ENCODE results near the gene COL5A1. TPM values are rescaled to one million over a fixed set of nuclear protein-coding genes. Genes with fewer than 3 reads are reported as not detected.

Gene COL5A1
- total RNA-seq, 4 donors from 2014 or later, result 7.1 to 69.3 (median 16.1) TPM

DNA sequence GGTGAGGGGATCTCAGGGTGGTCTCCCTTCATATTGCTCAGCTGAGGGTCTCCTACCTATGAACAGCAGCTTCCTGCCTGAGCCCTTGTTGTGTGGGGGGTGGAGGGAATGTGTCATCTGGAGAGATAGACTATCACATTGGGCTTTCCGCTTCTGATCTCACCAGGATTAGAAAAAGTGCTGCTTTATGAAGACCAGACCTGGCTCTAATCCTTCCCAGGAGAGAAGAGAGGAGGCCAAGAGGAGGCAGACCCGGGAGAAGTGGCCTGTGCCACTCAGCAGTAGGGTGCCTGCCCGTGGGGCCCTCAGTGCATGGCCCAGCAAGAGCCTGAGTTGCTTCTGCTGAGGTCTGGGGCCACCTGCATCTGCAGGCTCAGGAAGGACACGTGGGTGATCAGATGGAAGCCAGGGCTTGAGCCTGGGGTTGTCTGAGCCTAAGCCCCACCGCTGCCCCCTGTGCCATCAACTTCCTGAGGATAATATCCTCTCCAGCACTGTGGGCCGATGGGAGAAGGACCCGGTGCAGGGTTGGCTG lies 22.1 kb upstream of the COL5A1 start:
- no peak overlapping the region for H3K4me3 ChIP-seq
- WGBS, 2 donors (ENCODE audit: low coverage in 1 of 2), result 65 to 78% methylated on average over 2 to 7 of the region's 7 CpGs
- DNase-seq, result no peak
- H3K9me3 ChIP-seq, result no peaks in the 10 kb centered on the region
- H3K27me3 ChIP-seq, result no peaks in the 10 kb centered on the region
- H3K4me1 ChIP-seq, result peaks cover 0 to 8% (median 4%) of the 10 kb centered on the region in 4 donors
- no peaks in the 10 kb centered on the region for H3K36me3 ChIP-seq
- no peak overlapping the region for H3K27ac ChIP-seq
- intact Hi-C loops (cut with DNase I; ENCODE audit: low total_unique reads) (no loop called here), in situ Hi-C loops (cut with MboI; ENCODE audit: low pct_ligation_motif_present in 1 of 4, low pct_unique_long_range_greater_than_20kb in 1 of 4, low sequenced_read_pairs in 3 of 4) (no loop called here)
- TF ChIP-seq POLR2AphosphoS5 (IDR thresholded peaks at IDR 0.05) (no peak), EP300 (IDR thresholded peaks at IDR 0.05; ENCODE audit: low read depth) (no peak), POLR2A (IDR thresholded peaks at IDR 0.05) (no peak), CTCF (IDR thresholded peaks at IDR 0.05) (no peak)

DNA sequence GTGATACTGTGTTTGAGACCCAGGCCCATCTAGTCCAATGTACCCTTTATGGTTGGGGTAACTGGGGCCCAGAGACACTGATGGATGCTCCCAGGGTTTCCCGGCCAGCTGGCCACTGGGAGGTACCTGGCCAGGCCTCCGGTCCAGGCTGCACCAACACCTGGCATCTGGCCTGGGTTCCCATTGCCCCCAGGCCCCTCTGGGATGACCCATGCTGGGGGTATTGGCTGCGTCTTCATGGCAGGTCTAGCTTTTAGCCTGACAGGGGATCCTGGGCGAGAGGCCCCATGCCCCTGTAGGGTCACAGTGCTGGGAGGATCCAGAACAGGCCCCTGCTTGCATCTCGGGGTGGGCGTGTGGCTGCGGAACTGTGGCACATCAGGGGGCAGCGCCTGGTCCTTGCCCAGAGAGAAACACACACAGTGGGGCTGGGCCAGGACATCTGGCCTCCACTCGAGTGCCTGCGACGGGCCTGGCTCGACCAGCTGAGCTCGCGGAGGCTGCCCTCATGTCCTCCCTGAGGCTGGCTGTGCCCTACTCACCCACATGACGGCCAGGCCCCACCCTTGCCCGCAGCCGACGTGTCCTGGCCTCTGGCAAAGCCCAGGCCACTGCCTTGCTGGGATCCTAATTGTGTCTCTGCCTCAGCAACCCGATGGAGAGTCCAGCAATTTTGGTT lies 21.5 kb upstream of the COL5A1 start:
- H3K27me3 ChIP-seq, result no peaks in the 10 kb centered on the region
- TF ChIP-seq POLR2A (IDR thresholded peaks at IDR 0.05), result no peak
- no peak for TF ChIP-seq POLR2AphosphoS5 (IDR thresholded peaks at IDR 0.05)
- no peak for TF ChIP-seq EP300 (IDR thresholded peaks at IDR 0.05; ENCODE audit: low read depth)
- no peak for TF ChIP-seq CTCF (IDR thresholded peaks at IDR 0.05)
- no peak for DNase-seq
- peaks cover 0 to 8% (median 4%) of the 10 kb centered on the region in 4 donors for H3K4me1 ChIP-seq
- no peaks in the 10 kb centered on the region for H3K9me3 ChIP-seq
- H3K27ac ChIP-seq, result no peak overlapping the region
- H3K36me3 ChIP-seq, result no peaks in the 10 kb centered on the region
- intact Hi-C loops (cut with DNase I; ENCODE audit: low total_unique reads), result no loop called here
- WGBS, 2 donors (ENCODE audit: low coverage in 1 of 2), result 81% methylated on average over 19 of the region's 19 CpGs; no CpG with 5 or more reads in 1 of the 2 donors
- H3K4me3 ChIP-seq, result no peak overlapping the region
- in situ Hi-C loops (cut with MboI; ENCODE audit: low pct_ligation_motif_present in 1 of 4, low pct_unique_long_range_greater_than_20kb in 1 of 4, low sequenced_read_pairs in 3 of 4), result no loop called here

DNA sequence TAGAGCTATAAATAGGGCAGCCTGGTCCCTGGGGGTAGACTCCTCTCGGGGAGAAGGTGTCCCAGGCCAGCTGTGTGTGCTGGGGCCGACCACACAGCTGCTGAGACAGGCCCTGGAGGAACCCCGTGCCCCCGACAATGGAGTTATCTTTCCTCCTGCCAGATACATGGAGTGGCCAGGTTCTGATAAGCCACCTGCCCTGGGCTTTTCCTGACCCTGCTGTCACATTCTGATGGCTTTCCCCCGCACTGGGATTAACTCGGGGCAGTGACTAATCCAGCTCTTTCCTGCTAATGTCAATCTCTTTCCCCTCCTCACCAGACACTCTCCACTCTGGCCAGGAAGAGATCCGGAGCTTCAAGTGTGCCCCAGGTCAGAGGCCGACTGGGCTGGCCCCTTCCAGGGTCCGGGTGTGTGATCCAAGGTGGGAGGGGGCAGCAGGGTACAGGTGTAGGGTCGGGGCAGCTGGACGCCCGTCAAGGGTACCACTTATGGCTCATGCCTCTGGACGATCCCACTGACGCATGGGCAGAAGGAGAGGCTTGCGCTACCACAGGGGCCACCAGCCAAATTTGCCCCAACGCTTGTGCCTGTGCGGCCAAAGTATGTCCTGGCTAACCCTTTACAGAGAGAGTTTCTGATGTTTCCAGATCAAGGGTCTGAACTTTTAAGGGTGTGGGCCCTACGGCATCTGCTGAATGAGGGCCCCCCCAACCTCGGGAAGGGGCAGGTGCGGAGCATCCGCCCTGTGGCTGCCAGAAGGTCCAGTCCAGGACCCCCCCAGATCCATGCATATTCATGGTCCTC lies 20.6 kb upstream of the COL5A1 start:
- in situ Hi-C loops (cut with MboI; ENCODE audit: low pct_ligation_motif_present in 1 of 4, low pct_unique_long_range_greater_than_20kb in 1 of 4, low sequenced_read_pairs in 3 of 4) (no loop called here), intact Hi-C loops (cut with DNase I; ENCODE audit: low total_unique reads) (no loop called here)
- TF ChIP-seq POLR2A (IDR thresholded peaks at IDR 0.05) (no peak), POLR2AphosphoS5 (IDR thresholded peaks at IDR 0.05) (no peak), CTCF (IDR thresholded peaks at IDR 0.05) (no peak), EP300 (IDR thresholded peaks at IDR 0.05; ENCODE audit: low read depth) (no peak)
- peaks cover 0 to 8% (median 4%) of the 10 kb centered on the region in 4 donors for H3K4me1 ChIP-seq
- WGBS, 2 donors (ENCODE audit: low coverage in 1 of 2), result 75% methylated on average over 21 of the region's 21 CpGs; no CpG with 5 or more reads in 1 of the 2 donors
- no peaks in the 10 kb centered on the region for H3K36me3 ChIP-seq
- H3K27ac ChIP-seq, result no peak overlapping the region
- H3K27me3 ChIP-seq, result no peaks in the 10 kb centered on the region
- DNase-seq, result no peak
- no peaks in the 10 kb centered on the region for H3K9me3 ChIP-seq
- no peak overlapping the region for H3K4me3 ChIP-seq

- Histone ChIP-seq H3K4me3 (no peak overlapping the region), H3K27ac (no peak overlapping the region), H3K36me3 (no peaks in the 10 kb centered on the region), H3K4me1 (peaks cover 0 to 8% (median 4%) of the 10 kb centered on the region in 4 donors), H3K27me3 (no peaks in the 10 kb centered on the region), H3K9me3 (no peaks in the 10 kb centered on the region)
- intact Hi-C loops (cut with DNase I; ENCODE audit: low total_unique reads) (no loop called here), in situ Hi-C loops (cut with MboI; ENCODE audit: low pct_ligation_motif_present in 1 of 4, low pct_unique_long_range_greater_than_20kb in 1 of 4, low sequenced_read_pairs in 3 of 4) (no loop called here)
- TF ChIP-seq EP300 (IDR thresholded peaks at IDR 0.05; ENCODE audit: low read depth) (no peak), CTCF (IDR thresholded peaks at IDR 0.05) (no peak), POLR2AphosphoS5 (IDR thresholded peaks at IDR 0.05) (no peak), POLR2A (IDR thresholded peaks at IDR 0.05) (no peak)
- DNase-seq, result no peak
- 79% methylated on average over 12 of the region's 12 CpGs; no CpG with 5 or more reads in 1 of the 2 donors for WGBS, 2 donors (ENCODE audit: low coverage in 1 of 2)
Observed at GRCh38 chr9:134621558-134622110, 20.0 kb upstream of the COL5A1 start.
